Stimulated activated memory B cell treated with anti-CD40 and anti-IgM and Interleukin-4, amounts not matched to agents 10 μg/mL and 1 μg/mL and 100 μg/mL, for 72 hours (primary cell): ENCODE results near the gene SQSTM1.

Experiments used
- ATAC-seq: fragments of 150-1000 bp; cut with Tn5 transposase; 2 replicates; pipeline ENCODE4 v1.10.0; 2021
- H3K27ac Mint-ChIP-seq: one replicate; pipeline ENCODE4 v1.8.0; 2022; ENCODE audit warnings: mild to moderate bottlenecking, mixed read lengths
- H3K27me3 Mint-ChIP-seq: one replicate; pipeline ENCODE4 v1.8.0; 2022; ENCODE audit warnings: mixed read lengths
- H3K36me3 Mint-ChIP-seq: one replicate; pipeline ENCODE4 v1.8.0; 2022; ENCODE audit warnings: mixed read lengths
- H3K4me1 Mint-ChIP-seq: one replicate; pipeline ENCODE4 v1.8.0; 2022; ENCODE audit warnings: mixed read lengths
- H3K4me3 Mint-ChIP-seq: one replicate; pipeline ENCODE4 v1.8.0; 2022; ENCODE audit warnings: mild to moderate bottlenecking, moderate library complexity, mixed read lengths
- H3K9me3 Mint-ChIP-seq: one replicate; pipeline ENCODE4 v1.8.0; 2022; ENCODE audit warnings: mixed read lengths

Gene SQSTM1

DNA sequence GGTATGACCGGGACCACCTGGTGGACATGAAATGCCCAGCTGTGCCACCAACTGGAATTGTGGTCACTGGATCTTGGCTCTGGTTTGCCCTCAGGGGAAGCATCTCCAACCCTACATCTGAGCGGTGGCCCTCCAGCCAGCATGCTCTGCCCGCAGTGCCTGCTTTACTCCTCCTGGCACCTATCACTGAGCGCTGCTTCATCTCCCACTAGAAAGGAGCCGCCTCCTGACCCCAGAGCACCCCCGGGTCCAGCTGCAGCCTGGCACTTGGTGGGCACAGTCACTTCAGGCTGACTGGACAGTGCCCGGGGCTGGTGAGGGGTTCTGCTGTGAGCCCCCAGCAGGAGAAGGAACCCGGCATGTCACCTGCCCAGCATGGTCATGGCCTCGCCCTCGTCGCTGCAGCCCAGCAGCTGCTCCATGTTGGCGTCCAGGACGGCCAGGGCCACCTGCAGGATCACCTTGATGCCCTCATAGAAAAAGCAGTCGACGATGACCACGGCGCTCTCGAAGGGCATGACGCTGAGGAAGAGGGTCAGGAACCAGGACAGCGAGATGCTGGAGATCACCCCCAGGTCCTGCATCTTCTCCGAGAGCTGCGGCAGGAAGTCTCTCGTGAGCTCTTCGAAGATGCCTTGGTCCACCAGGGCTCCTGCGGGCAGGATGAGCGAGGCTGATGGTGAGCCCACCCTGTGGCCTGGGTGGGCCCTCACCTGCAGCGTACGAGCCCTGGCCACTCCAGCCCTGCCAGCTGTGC, 54.0 kb downstream of the SQSTM1 start:
- no peak overlapping the region for H3K4me3 Mint-ChIP-seq
- H3K36me3 Mint-ChIP-seq: peaks cover 66% of the 10 kb centered on the region
- no peaks in the 10 kb centered on the region for H3K27me3 Mint-ChIP-seq
- H3K9me3 Mint-ChIP-seq: no peaks in the 10 kb centered on the region
- no peak overlapping the region for H3K27ac Mint-ChIP-seq
- ATAC-seq: no peak
- H3K4me1 Mint-ChIP-seq: no peaks in the 10 kb centered on the region

DNA sequence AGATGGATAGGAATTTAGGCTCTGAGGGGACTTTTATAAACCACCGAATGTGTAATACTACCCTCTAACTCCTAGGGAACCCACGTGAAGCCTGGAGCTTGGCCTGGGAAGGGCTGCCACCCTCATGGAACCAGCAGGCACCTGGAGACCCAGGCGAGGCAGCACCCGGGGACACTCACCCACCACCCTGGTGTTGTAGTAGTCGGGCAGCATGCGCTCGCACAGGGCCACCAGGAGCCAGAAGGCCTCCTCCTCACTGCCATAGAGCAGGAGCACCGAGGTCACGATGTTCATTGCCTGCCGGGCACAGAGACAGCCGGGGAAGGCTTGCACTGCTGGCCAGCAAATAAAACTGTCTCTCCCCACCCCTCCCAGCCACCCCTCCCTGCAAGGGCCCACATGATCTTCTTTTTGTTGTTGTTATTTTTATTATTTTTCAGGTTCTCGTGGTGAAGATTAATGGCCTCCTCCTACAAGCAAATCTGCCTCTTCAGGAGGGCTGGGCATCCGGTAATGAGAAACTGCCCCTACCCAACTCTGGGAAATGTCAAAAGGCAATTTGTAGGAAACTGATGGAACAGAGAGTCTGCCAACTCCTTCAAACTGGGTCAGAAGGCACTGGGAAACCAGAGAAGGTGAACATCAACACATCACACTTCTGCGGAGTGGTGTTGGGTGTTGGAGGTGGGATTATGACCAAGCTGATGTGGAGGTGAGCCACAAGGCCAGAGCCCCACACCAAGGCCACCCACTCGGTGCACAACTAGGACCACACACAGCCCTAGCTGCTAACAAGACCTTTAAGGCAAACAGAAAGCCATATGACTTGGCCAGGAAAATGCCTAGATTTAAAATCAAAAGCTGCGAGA, 55.3 kb downstream of the SQSTM1 start:
- H3K4me3 Mint-ChIP-seq: no peak overlapping the region

DNA sequence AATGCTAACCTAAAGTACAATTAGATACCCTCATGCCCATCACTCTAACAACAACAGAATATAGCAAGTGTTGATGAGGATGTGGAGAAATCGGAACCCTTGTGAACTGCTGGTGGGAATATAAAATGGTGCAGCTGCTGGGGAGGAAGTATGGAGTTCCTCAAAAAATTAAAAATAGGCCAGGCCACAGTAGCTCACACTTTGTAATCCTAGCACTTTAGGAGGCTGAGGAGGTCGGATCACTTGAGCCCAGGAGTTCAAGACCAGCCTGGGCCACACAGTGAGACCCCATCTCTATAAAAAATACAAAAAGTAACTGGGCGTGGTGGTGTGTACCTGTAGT, 55.9 kb downstream of the SQSTM1 start:
- Mint-ChIP-seq H3K27me3 (no peaks in the 10 kb centered on the region), H3K9me3 (no peaks in the 10 kb centered on the region), H3K4me1 (no peaks in the 10 kb centered on the region), H3K4me3 (no peak overlapping the region), H3K36me3 (peaks cover 63% of the 10 kb centered on the region), H3K27ac (no peak overlapping the region)
- ATAC-seq: no peak

More for the DNA sequence above, 55.3 kb downstream of the SQSTM1 start:
- no peak for ATAC-seq
- Mint-ChIP-seq H3K36me3 (peaks cover 62% of the 10 kb centered on the region), H3K27me3 (no peaks in the 10 kb centered on the region), H3K4me1 (no peaks in the 10 kb centered on the region), H3K9me3 (no peaks in the 10 kb centered on the region), H3K27ac (no peak overlapping the region)

DNA sequence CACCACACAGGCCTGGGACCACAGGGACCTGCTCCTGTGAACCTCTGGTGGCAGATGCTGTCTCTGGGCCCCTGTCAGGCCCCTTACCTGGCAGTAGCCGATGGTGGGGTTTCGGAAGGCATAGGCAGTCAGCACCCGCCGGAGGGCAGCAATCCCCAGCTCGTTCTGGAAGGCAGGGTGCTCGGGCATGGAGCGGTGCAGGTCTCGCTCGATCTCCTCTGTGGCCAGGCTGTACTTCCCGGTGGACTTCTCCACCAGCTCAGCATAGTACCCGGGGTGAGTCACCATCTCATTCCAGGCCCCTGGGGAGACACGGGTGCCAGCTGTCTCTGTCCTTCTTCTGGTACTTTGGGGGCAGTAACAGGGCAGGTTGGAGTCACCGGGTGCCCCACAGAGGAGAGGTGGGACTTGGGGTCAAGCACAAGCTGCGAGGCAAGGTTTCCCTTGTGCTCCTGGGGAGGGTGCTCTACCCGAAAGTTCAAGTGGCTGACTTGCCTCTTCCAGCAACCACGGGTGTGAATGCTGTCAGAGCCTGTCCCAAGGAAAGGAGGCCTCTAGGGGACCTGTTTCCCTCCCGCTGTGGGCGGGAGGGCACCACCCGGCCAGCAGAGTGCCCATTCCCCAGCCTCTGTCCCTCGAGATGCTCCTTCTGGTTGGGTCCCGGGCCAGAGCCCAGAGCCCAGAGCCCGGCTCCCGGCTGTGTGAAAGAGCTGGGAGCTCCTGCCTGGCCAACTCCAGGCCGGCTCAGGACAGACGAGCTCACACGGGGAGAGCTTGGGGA, 57.7 kb downstream of the SQSTM1 start:
- no peak for ATAC-seq
- H3K27me3 Mint-ChIP-seq: no peaks in the 10 kb centered on the region
- H3K27ac Mint-ChIP-seq: no peak overlapping the region
- H3K4me1 Mint-ChIP-seq: no peaks in the 10 kb centered on the region
- H3K4me3 Mint-ChIP-seq: no peak overlapping the region
- peaks cover 5% of the 10 kb centered on the region for H3K9me3 Mint-ChIP-seq
- H3K36me3 Mint-ChIP-seq: peaks cover 77% of the 10 kb centered on the region

DNA sequence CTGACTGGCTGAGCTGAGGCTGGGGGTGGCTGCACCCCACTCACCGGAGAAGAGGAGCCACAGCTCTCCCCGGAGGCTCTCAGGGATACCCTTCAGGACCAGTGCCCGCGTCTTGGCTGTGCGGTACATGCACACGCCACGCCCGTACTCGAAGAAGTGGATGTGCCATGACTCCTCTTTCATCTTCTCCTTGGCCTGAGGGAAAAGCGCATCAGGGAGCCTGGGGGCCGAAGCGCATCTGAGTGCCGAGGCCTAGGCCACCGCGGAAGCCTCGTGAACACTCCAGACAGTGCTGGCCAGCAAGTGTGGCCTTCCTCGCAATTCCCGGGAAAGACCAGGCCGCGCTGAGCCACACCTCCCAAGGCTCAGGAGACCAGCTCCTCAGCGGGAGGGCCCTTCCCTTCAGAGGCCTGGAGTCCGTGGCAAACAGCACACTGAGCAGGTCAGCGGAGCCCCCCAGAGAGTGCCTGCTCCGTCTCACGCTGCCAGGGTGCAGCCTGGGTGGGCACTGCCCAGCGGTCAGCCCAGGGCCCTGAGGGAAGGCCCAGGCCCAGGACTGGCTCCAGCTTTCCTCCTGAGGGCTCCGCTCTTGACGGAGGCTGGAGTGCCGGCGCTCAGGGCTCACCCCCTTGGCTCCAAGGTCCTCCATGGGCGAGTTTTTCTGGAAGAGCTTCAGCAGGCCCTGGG, 58.4 kb downstream of the SQSTM1 start:
- no peak overlapping the region for H3K4me3 Mint-ChIP-seq

DNA sequence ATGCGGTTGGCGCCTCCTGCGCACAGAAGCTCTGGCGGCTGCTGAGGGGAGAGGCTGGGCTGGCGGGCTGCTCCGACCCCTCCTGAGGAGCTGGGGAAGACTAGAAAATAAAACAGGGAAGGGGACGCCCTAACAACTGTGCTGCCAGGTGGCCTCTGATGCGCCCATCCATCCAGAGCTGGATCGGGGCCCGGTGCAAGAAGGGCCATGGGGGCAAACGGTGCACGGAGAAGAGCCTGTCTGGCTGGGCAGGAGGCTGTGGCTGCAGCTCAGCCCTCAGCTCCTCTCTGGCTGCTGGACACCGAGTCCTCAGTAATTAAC, 58.9 kb downstream of the SQSTM1 start:
- peaks cover 9% of the 10 kb centered on the region for H3K9me3 Mint-ChIP-seq
- no peaks in the 10 kb centered on the region for H3K27me3 Mint-ChIP-seq
- no peaks in the 10 kb centered on the region for H3K4me1 Mint-ChIP-seq
- ATAC-seq: no peak
- H3K4me3 Mint-ChIP-seq: no peak overlapping the region
- peaks cover 81% of the 10 kb centered on the region for H3K36me3 Mint-ChIP-seq
- no peak overlapping the region for H3K27ac Mint-ChIP-seq

More for the DNA sequence above, 58.4 kb downstream of the SQSTM1 start:
- ATAC-seq: peak; percentile 40
- Mint-ChIP-seq H3K9me3 (peaks cover 9% of the 10 kb centered on the region), H3K27me3 (no peaks in the 10 kb centered on the region), H3K27ac (no peak overlapping the region), H3K4me1 (no peaks in the 10 kb centered on the region), H3K36me3 (peaks cover 80% of the 10 kb centered on the region)

DNA sequence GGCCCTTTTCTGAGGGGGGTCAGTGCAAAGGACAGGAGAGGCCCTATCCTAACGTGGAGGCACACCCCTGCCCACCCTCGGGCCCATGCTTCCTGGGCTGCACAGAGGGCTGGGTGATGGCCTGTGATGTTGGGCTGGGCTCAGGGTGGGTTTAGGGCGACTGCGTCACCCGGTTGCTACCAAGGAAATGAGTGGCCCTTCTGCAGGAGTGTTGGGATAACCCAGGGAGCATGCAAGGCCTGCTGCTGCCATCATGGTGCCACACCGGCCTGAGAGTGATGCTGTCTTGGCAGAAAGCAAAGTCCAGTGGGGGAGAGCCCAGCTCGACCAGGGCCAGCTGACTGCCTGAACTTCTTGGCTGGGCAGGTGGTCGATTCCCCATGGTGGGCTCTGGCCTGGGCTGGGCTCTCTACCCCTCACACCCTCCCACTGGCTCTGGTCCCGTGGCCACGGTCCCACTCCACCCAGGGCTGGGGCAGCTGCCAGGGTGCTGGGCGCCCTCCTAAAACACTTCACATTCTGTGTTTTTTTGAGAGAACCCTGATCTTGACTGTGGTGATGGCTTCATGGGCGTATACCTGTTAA, 59.5 kb downstream of the SQSTM1 start:
- Mint-ChIP-seq H3K27ac (no peak overlapping the region), H3K36me3 (peaks cover 81% of the 10 kb centered on the region), H3K9me3 (peaks cover 12% of the 10 kb centered on the region), H3K4me1 (no peaks in the 10 kb centered on the region), H3K4me3 (no peak overlapping the region), H3K27me3 (no peaks in the 10 kb centered on the region)
- ATAC-seq: peak; percentile 26

DNA sequence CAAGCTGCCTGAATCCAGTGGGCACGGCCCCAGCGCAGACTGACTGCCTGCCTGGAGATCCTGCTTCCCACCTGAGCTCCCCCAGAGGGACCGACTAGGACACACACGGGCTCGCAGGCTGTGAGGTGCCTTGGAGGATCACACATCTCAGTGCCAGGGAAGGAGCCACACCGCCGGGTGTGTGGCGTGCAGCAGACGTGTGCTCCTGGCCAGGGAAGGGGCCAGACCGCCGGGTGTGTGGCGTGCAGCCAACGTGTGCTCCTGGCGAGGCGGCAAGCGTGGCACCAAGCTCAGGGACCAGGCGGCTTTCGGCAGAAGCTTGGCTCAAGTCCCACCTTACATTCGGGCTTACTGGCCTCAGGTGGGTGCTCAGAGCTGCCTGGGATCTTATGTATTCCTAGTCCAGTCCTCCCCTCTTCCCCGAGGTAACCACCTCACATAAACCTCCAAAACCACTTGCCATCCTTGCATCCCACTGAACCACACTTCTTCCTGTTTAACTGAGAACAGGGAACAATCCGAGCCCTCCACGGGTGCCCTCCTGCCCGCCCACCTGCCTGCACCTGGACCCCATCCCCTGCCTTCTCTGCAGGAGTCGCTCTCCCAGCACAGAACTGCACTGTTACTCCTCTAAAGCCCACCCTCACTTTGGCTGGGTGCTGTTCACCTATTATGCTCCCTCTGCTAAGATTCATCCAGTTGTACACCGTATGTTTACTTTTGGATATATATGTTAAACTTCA, 60.3 kb downstream of the SQSTM1 start:
- no peak for ATAC-seq
- Mint-ChIP-seq H3K4me1 (no peaks in the 10 kb centered on the region), H3K9me3 (peaks cover 12% of the 10 kb centered on the region), H3K27me3 (no peaks in the 10 kb centered on the region), H3K36me3 (peaks cover 82% of the 10 kb centered on the region), H3K27ac (no peak overlapping the region), H3K4me3 (no peak overlapping the region)

DNA sequence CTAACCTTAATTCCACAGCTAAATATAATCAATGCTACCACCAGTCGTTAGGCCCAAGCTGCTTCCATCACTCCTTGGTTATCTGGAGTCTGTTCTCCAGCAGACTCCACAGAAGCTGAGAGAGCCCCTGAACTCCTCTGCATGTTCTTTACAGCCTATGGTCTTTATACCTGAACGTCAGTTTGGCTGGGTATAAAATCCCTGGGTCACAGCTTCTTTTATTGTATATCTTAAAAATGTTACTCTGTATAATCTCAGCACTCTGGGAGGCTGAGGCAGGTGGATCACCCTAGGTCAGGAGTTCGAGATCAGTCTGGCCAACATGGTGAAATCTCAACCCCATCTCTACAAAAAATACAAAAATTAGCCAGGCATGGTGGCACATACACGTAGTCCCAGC, 61.6 kb downstream of the SQSTM1 start:
- no peaks in the 10 kb centered on the region for H3K27me3 Mint-ChIP-seq
- ATAC-seq: no peak
- H3K4me1 Mint-ChIP-seq: no peaks in the 10 kb centered on the region
- H3K4me3 Mint-ChIP-seq: no peak overlapping the region
- peaks cover 85% of the 10 kb centered on the region for H3K36me3 Mint-ChIP-seq
- no peak overlapping the region for H3K27ac Mint-ChIP-seq
- H3K9me3 Mint-ChIP-seq: peaks cover 12% of the 10 kb centered on the region

DNA sequence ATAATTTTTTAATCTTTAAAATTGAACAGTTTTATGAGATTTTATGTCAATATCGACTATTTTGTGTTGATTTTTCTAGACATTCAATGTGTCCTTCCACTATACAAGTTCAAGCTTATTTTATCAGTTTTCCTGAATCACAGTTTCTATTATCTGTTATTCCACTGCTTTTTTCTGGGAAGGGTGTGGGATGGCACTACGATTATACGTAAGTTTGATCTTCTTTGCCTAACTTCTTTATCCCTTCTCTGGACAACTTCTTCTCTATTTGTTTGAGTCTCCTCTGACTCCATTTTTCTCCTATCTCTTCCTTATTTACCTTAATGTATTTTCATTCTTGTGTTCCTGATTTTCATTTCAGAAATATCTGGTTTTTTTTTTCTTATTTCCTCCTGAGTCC, 62.5 kb downstream of the SQSTM1 start:
- Mint-ChIP-seq H3K27ac (no peak overlapping the region), H3K4me3 (no peak overlapping the region), H3K27me3 (no peaks in the 10 kb centered on the region), H3K4me1 (no peaks in the 10 kb centered on the region), H3K36me3 (peaks cover 86% of the 10 kb centered on the region), H3K9me3 (peaks cover 12% of the 10 kb centered on the region)
- ATAC-seq: no peak

DNA sequence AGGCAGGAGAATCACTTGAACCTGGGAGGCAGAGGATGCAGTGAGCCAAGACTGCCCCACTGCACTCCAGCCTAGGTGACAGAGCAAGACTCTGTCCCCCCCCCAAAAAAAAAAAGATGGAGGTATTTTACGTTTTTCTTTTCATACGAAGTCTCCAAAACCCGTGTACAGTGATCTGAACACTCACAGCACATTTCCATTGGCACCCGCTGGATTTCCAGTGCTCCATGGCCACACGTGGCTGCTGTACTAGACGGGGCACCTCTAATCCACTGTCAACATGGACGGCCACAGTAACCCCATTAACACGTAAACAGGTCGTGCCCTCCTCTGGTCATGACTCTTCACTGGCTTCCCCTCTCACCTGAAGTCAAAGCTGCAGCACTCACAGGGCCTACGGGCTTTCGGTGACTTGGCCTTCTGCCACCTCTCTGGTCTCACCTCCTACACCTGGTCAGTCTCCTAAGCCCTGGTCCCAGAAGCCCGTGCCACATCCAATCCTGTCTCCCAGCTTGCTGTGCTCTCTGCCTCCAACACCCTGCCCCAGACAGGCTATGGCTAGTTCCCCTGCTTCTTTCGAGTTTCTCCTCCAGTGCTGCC, 64.9 kb downstream of the SQSTM1 start:
- no peak overlapping the region for H3K4me3 Mint-ChIP-seq
- peaks cover 93% of the 10 kb centered on the region for H3K36me3 Mint-ChIP-seq
- H3K27me3 Mint-ChIP-seq: no peaks in the 10 kb centered on the region
- H3K9me3 Mint-ChIP-seq: peaks cover 12% of the 10 kb centered on the region
- H3K4me1 Mint-ChIP-seq: no peaks in the 10 kb centered on the region
- ATAC-seq: no peak
- no peak overlapping the region for H3K27ac Mint-ChIP-seq

DNA sequence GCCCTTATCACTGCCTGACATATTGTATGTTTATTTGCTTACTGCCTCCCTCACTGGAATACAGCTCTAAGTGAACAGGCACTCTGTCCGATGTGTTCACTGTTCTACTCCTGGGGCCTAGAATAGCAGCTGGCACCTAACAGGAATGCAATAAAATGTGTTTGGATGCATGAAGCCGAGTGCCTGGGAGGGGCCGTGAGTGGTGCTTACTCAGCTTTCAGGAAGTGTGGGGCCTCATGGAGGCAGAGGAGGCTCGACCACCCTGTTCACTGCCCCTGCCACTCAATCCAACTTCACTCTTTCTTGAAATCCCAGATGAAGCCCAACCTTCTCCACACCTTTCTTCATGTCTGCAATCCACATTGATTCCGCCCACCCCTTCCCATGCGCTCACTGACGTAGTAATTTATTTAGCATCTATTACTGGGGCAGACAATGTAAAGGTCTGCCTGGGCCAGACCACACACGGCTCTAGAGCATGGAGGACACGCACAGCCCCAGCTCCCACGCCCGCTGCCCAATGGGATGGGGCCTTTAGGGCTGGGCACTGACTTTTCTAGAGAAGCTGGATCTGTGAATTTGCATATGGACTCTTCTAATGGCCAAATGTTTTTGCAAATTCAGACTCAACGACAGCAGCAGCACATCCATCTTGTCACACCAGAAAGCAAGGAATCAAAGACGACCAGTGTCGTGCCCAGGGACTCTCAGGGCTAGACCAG, 65.6 kb downstream of the SQSTM1 start:
- H3K27me3 Mint-ChIP-seq: no peaks in the 10 kb centered on the region
- peaks cover 92% of the 10 kb centered on the region for H3K36me3 Mint-ChIP-seq
- H3K9me3 Mint-ChIP-seq: peaks cover 12% of the 10 kb centered on the region
- H3K4me3 Mint-ChIP-seq: no peak overlapping the region
- H3K27ac Mint-ChIP-seq: no peak overlapping the region
- no peaks in the 10 kb centered on the region for H3K4me1 Mint-ChIP-seq
- no peak for ATAC-seq

DNA sequence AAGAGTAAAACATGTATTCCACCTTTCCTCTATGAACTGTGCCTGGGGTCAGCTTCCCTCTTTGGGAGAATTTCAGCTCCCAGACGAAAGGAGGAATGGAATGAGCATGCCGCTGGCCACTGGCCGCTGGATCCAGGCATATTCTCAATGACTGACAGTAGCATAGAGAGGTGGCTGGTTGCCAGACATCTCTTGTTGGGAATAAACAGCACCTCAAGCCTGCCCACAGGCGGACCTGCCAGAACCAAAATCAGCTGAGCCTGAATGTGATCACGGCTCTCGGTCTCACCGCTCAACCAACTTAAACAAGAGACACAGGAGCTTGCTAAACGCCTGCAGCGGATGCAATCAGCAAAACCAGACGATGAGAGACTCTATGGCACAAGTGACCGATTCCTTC, 66.4 kb downstream of the SQSTM1 start:
- Mint-ChIP-seq H3K4me3 (no peak overlapping the region), H3K4me1 (no peaks in the 10 kb centered on the region), H3K36me3 (peaks cover 91% of the 10 kb centered on the region), H3K27me3 (no peaks in the 10 kb centered on the region), H3K9me3 (peaks cover 12% of the 10 kb centered on the region), H3K27ac (no peak overlapping the region)
- no peak for ATAC-seq
